ENCODE measurements around the gene BICD2.

BICD2 gene

GRCh38 chr9:92714787-92715487 is 49.7 kb downstream of the BICD2 start:
- no peak for DNase-seq (ENCODE audit: low spot score)

DNA sequence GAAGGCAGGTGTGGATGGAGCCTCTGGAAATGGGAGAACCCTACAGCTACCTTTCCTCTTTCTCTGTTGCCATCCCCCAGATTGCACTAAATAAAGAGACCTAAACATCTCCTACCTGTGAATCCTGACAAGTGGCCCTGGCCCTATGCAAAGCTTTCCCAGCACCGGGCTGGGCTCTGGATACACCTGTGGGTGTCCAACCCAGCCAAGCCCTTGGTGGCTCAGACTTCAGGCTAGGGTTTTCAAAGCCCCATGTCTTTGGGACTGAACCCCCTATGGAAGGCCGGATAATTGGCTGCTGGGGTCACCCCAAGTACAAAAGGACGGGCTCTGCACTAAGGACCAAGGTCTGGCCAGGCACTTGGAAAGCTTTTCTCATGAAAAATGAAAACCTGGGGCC is 50.6 kb downstream of the BICD2 start:
- no peak for DNase-seq (ENCODE audit: low spot score)

GRCh38 chr9:92713528-92713927 is 51.1 kb downstream of the BICD2 start:
- DNase-seq (ENCODE audit: low spot score) = no peak

GRCh38 chr9:92712767-92713166 is 51.9 kb downstream of the BICD2 start:
- DNase-seq (ENCODE audit: low spot score) = no peak

DNA sequence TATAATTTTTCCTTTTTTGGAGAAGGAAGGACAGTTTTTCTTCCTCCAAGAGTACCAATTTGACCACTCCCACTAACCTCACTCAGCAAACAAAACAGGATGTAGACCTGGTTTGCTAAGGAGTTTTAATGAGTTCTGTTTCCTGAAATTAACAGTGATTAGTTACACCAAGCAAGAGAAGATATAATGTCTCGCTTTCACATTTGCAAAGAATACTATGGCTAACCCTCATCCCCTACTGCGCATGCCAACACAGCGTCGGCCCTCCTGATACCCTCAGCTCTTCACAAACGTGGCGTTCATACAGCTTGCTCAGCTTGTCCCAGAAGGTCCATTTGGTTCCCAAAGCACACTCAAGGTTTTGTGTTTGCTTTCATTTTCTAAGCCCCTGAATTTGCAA is 52.8 kb downstream of the BICD2 start:
- DNase-seq (ENCODE audit: low spot score) = no peak

GRCh38 chr9:92711146-92711545 is 53.5 kb downstream of the BICD2 start:
- DNase-seq (ENCODE audit: low spot score) = no peak

DNA sequence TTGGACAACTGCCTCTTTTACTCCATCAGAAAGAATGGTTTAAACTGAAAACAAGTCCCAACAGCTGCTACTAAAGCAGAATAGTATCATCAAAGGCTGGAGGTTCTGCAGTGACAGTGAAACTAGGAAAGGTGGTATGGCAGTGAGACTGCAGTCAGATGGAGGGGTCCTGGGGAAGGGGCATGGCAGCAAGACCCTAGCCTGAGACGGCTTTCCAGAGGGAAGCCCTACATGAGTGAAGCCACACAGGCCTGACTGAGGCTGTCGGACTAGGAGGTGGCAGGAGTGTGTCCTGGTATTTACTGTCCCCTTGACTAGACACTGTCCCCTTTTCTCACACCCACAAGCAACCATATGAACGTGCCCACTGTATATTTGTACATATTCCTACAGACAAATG is 54.3 kb downstream of the BICD2 start:
- DNase-seq (ENCODE audit: low spot score) = no peak

- DNase-seq (ENCODE audit: low spot score) = no peak
These were observed 54.7 kb downstream of the BICD2 start for GRCh38 chr9:92709954-92710353.

DNA sequence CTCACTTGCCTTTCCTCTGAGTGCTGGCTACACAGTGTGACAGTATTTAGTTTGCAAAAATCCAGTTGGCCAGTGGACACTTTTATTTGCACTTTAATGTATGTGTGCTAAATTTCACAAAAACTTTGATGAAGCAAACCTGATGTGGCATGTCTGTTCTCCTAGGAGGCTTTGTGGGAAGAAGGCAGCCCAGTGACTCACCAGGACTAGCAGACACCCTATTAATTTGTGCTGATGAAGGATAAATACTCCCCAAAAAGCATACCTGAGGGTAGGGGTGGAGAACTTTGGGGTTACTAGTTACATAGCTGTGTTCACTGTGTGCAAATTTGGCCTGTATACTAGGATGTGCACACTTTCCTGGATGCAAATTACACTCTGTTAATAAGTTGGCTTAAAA is 55.4 kb downstream of the BICD2 start:
- no peak for DNase-seq (ENCODE audit: low spot score)

DNA sequence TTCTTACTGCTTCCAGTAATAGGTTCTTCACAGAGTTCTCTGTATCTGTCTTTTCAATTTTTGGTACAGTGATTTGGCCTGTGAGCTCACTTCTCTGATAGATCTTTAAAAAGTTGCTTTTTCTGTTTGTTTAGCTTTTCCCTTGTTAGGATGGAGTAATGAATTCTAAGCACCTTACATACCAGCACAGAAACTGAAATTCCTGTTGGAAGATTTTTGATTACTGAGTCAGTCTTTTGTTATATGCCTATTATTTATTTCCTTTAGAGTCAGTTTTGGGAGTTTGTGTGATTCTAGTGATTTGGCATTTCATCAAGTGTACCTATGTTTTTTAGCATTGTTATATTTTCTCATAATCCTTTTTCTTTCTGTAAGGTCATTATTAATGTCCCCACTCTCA is 57.1 kb downstream of the BICD2 start:
- peak; percentile 43 for DNase-seq (ENCODE audit: low spot score)

DNA sequence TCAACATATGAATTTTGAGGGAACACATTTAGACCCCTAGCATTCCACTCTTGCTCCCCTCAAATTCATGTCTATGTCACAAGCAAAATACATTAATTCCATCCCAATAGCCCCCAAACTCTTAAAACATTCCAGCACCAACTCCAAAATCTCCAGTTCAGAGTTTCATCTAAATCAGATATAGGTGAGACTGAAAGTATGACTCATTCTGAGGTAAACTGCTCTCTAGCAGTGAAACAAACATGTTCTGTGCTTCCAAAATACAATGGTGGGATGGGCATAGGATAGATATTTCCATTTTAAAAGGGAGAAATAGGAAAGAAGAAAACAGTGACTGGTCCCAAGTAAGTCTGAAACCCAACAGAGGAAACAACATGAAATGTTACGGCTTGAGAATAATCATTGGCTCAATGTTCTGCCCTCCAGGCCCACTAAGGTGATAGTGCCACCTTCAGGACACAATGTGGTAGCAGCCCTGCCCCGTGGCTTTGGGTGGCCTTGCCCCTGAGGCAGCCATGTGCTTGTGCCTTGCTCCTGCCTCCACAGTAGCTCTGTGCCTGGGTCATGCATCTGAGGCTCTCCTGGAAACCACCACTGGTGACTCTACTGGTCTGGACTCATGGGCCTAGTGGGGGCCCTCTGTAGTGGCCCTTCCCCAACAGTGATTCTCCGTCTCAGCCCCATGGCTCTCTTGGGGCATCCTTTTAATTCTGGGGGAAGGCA is 58.3 kb downstream of the BICD2 start:
- peak; percentile 27 for DNase-seq (ENCODE audit: low spot score)

DNA sequence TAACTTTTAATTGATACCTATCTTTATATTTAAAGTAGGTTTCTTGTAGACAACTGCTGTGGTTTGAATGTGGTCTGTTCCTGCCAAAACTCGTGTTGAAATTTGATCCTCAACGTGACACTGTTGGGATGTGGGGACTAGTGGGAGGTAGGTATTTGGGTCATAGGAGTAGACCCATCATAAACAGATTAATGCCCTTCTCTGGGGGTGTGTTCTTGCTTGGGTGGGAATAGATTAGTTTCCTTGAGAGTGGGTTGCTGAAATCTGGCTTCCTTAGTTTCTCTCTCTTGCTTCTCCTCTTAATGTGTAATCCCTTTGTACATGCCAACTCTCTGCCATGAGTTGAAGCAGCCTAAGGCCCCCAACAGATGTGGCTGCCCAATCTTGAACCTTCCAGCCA is 60.1 kb downstream of the BICD2 start:
- DNase-seq (ENCODE audit: low spot score) = no peak

DNA sequence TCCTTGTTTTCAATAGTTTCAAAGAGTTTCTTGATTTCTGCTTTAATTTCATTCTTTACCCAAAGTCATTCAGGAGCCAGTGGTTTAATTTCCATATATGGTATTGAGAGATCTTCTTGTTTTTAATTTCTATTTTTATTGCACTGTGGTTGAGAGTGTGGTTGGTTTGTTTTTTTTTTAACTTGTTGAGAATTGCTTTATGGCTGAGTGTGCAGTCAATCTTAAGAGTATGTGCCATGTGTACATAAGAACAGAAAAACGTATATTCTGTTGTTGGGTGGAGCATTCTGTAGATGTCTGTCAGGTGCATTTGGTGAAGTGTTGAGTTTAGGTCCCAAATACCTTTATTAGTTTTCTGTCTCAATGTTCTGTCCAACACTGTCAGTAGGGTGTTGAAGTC is 68.0 kb downstream of the BICD2 start:
- DNase-seq (ENCODE audit: low spot score) = no peak

- DNase-seq (ENCODE audit: low spot score) = no peak
These were observed 77.7 kb downstream of the BICD2 start for GRCh38 chr9:92686954-92687353.

DNA sequence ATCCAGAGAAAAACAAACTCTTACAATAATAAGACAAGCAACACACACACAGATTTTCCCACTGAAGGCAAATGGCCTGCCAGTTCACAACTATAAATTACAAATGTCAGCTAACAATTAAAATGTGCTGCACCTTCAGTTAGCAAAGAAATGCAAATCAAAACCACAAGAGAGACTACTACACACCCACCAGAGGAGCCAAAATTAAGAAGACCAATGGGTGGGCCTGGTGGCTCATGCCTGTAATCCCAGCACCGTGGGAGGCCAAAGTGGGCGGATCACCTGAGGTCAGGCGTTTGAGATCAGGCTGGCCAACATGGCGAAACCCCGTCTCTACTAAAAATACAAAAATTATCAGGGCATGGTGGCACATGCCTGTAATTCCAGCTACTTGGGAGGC is 79.6 kb downstream of the BICD2 start:
- no peak for DNase-seq (ENCODE audit: low spot score)

DNA sequence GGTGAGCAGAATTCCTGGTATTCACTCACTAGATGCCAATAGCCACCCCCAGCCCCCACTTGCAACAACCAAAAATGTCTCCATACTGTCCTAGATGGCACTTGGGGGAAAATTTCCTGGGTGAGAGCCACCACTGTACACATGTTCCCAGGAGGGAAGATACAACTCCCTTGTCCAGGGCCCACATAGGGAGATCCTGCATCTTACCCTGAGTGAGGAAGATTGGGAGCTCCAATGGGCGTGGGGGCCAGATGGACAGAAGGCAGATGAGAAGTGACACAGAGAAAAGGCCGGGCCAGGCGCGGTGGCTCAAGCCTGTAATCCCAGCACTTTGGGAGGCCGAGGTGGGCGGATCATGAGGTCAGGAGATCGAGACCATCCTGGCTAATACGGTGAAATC is 82.4 kb downstream of the BICD2 start:
- DNase-seq (ENCODE audit: low spot score) = no peak

GRCh38 chr9:92680166-92681119 is 84.2 kb downstream of the BICD2 start:
- DNase-seq (ENCODE audit: low spot score) = no peak

DNA sequence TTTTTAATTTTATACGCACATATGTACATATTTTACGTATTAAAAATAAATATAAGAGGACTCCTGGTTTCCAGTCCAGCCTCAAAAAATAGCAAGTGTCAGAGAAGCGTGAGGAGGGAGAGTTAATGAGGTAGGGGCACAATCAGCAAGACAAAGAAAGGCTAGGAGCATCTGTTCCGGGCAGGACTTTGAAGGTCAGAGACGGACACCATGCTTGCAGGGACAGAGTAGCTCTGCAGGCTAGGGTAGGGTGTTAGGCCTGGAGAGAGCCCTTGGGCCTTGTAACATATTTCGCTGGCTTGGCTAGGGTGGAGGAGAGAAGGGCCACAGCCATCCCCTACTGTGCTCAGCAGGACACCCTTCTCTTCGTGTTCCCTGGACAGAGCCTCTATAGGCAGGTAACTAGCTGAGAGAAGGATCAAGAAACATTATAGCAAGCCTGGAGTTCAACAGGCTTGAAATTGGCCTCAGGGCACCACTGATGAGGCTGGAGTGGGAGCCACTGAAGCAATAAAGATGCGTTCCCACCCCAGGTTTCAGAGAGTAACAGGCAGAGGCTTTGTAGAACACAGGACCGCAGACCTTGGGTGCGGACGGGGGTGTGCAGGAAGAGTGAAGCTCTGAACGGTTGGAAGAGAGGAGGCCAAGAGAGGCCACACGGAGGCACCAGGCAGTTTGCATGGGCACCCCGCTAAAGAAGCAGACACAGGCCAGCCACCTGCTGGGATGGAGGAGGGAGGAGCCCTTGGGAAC is 85.0 kb downstream of the BICD2 start:
- DNase-seq (ENCODE audit: low spot score) = no peak

DNA sequence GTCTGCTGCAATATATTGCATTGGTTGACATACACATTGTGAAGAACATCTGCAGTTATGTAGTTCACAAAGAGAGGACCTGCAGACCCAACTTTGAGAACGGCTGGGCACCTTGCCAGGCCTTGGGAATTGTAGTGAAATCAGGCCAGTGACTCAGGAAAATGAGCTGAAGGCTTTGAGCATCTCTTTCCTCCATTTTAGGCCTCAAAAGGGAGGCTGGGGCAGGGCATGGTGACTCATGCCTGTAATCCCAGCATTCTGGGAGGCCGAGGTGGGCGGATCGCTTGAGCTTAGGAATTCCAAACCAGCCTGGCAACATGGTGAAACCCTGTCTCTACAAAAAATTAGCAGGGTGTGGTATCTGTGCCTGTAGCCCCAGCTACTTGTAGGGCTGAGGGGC is 93.3 kb downstream of the BICD2 start:
- peak; percentile 82 for DNase-seq (ENCODE audit: low spot score)

GRCh38 chr9:92669890-92670708 is 94.5 kb downstream of the BICD2 start, which contains the start of gene IPPK:
Gene IPPK (minus strand): TSS chr9:92670131. CDS start chr9:92669988, 143 bp downstream.
- DNase-seq (ENCODE audit: low spot score) = peak; percentile 98

DNA sequence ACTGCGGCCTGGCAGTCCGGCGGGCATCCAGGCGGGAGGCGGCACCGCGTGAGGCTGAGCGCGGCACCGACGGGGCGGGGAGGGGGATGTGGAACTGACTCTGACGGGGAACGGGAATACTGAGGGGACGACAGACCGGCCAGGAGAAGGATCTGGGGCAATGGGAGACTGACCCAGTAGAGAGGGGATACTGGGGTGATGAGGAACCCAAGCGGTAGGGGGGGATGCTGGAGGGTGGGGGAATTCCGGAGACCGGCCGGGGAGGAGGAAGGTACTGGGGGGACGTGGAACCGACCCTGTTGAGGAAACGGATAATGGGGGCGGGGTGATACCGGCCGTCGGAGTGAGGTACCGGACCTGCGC is 95.1 kb downstream of the BICD2 start:
- no peak for DNase-seq (ENCODE audit: low spot score)

Data from kidney capillary endothelial cell (primary cell).